Muscle of leg (tissue), 11 donors: Measurements from ENCODE around the gene HOXB3. TPM values are rescaled to one million over a fixed set of nuclear protein-coding genes. Genes with fewer than 3 reads are reported as not detected.

Experiments
- DNase-seq: peaks from one replicate; pipeline ENCODE4 v3.0.0; 2013
- H3K27ac ChIP-seq: one replicate; pipeline ENCODE4 v1.5.1; 2013; ENCODE audit warnings: mild to moderate bottlenecking, low read length, control low read depth
- H3K27me3 ChIP-seq: one replicate; pipeline ENCODE4 v1.6.1; 2013; ENCODE audit warnings: low read length; ENCODE audit not compliant: control insufficient read depth, insufficient read depth
- H3K36me3 ChIP-seq: one replicate; pipeline ENCODE4 v1.6.1; 2013; ENCODE audit warnings: low read length; ENCODE audit not compliant: control insufficient read depth, insufficient read depth
- H3K4me1 ChIP-seq: one replicate; pipeline ENCODE4 v1.6.1; 2013; ENCODE audit warnings: low read length; ENCODE audit not compliant: control insufficient read depth, insufficient read depth
- H3K4me3 ChIP-seq: one replicate; pipeline ENCODE4 v1.5.1; 2013; ENCODE audit warnings: low read length, control low read depth
- H3K9me3 ChIP-seq: replicated peaks from 2 replicates; pipeline ENCODE4 v1.6.1; 2013; ENCODE audit warnings: low read depth, low read length; ENCODE audit not compliant: control insufficient read depth
- WGBS: methylation state at CpG from one replicate; pipeline ENCODE4 v1.1.5; 2013; ENCODE audit warnings: missing lambda C conversion rate; ENCODE audit not compliant: insufficient coverage; 5-methylcytosine and 5-hydroxymethylcytosine counted together
- polyA plus RNA-seq, 8 donors: library from polyadenylated mRNA; unstranded; fragments of 120-200 nt; gene quantifications; one replicate each; pipeline versions ENCODE4 v1.2.1 to v1.2.3, GENCODE V29; 2013; ENCODE audit warnings: inconsistent platforms in 1 of 8, low replicate concordance in 1 of 8; ENCODE audit not compliant: insufficient read length in 8 of 8, insufficient read depth in 1 of 8
- total RNA-seq: library from RNA; stranded (reverse); fragments of 120-200 nt; gene quantifications from one replicate; pipeline ENCODE4 v1.2.4, GENCODE V29; 2013

HOXB3 gene
- total and polyA plus RNA-seq, 9 donors = 3.1 to 14.6 (median 9.4) TPM

GRCh38 chr17:48590607-48591161, 643 bp upstream of the HOXB3 start:
- no peaks in the 10 kb centered on the region for H3K36me3 ChIP-seq
- peaks cover 35% of the 10 kb centered on the region for H3K4me1 ChIP-seq
- H3K27ac ChIP-seq = no peak overlapping the region
- H3K4me3 ChIP-seq = no peak overlapping the region
- H3K9me3 ChIP-seq = no peaks in the 10 kb centered on the region
- H3K27me3 ChIP-seq = peaks cover 98% of the 10 kb centered on the region
- DNase-seq = no peak

- 6% methylated on average over 2 of the region's 10 CpGs for WGBS
- peaks cover 98% of the 10 kb centered on the region for H3K27me3 ChIP-seq
- H3K4me1 ChIP-seq = peaks cover 39% of the 10 kb centered on the region
- H3K36me3 ChIP-seq = no peaks in the 10 kb centered on the region
- no peak for DNase-seq
- H3K27ac ChIP-seq = no peak overlapping the region
- no peaks in the 10 kb centered on the region for H3K9me3 ChIP-seq
- H3K4me3 ChIP-seq = no peak overlapping the region
Measured at GRCh38 chr17:48589060-48589830, 796 bp downstream of the HOXB3 start.

DNA sequence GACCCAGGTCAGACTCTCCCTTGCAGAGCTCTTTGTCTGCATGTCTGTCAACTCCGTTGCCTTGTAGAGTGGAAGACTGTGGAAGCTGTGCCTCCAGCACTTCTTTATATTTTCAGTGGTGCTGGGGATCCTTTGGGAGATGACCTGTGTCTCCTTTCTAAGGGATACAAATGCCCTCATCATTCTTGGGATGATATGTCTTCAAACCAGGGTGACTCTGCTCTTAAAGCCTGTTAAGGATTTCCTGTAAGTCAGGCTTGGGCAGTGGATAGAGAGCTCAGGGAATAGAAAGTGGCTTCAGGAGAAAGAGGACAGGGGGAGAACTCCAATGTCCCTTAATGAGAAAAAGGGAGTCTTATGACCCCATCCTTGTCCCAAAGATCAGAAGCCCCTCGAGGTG, 1.5 kb downstream of the HOXB3 start:
- H3K4me3 ChIP-seq = no peak overlapping the region
- DNase-seq = no peak
- no CpG with 5 or more reads among the region's 2 CpGs for WGBS

DNA sequence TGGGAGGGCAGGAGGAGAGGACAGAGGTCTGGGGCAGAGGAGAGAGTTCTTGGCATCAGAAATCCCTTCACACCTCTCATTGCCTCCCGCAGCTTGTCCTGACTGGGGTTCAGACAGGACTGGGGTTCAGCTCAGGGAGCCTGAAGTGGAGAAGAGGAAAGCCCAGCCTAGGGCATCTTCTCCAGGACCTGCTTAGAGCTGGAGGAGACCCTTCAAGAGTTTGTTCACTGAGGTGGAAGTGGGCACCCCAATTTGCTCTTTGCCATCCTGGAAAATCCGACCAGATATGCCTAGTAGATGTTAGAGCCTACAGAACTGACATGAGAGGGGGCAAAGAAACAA, 2.0 kb downstream of the HOXB3 start:
- peak overlapping the region; percentile 29 for H3K27ac ChIP-seq
- no peaks in the 10 kb centered on the region for H3K9me3 ChIP-seq
- no peaks in the 10 kb centered on the region for H3K36me3 ChIP-seq
- H3K4me1 ChIP-seq = peaks cover 31% of the 10 kb centered on the region
- no peak for DNase-seq
- H3K4me3 ChIP-seq = no peak overlapping the region
- H3K27me3 ChIP-seq = peaks cover 95% of the 10 kb centered on the region
- WGBS = 50% methylated on average over 1 of the region's 2 CpGs

More for the DNA sequence above, 1.5 kb downstream of the HOXB3 start:
- Histone ChIP-seq H3K36me3 (no peaks in the 10 kb centered on the region), H3K9me3 (no peaks in the 10 kb centered on the region), H3K27me3 (peaks cover 95% of the 10 kb centered on the region), H3K27ac (no peak overlapping the region), H3K4me1 (peaks cover 36% of the 10 kb centered on the region)

- no peak for DNase-seq
- Histone ChIP-seq H3K9me3 (no peaks in the 10 kb centered on the region), H3K27me3 (peaks cover 95% of the 10 kb centered on the region), H3K4me1 (peaks cover 30% of the 10 kb centered on the region), H3K36me3 (no peaks in the 10 kb centered on the region), H3K4me3 (no peak overlapping the region), H3K27ac (peak overlapping the region; percentile 71)
- 0% methylated on average over 1 of the region's 5 CpGs for WGBS
Measured at GRCh38 chr17:48587276-48588073, 2.6 kb downstream of the HOXB3 start.

- H3K4me3 ChIP-seq = peak overlapping the region; percentile 56
- H3K27me3 ChIP-seq = peaks cover 95% of the 10 kb centered on the region
- H3K4me1 ChIP-seq = peaks cover 35% of the 10 kb centered on the region
- H3K9me3 ChIP-seq = no peaks in the 10 kb centered on the region
- 5% methylated on average over 19 of the region's 34 CpGs for WGBS
- no peak for DNase-seq
- peak overlapping the region; percentile 78 for H3K27ac ChIP-seq
- H3K36me3 ChIP-seq = no peaks in the 10 kb centered on the region
Measured at GRCh38 chr17:48586355-48587258, 3.4 kb downstream of the HOXB3 start.

DNA sequence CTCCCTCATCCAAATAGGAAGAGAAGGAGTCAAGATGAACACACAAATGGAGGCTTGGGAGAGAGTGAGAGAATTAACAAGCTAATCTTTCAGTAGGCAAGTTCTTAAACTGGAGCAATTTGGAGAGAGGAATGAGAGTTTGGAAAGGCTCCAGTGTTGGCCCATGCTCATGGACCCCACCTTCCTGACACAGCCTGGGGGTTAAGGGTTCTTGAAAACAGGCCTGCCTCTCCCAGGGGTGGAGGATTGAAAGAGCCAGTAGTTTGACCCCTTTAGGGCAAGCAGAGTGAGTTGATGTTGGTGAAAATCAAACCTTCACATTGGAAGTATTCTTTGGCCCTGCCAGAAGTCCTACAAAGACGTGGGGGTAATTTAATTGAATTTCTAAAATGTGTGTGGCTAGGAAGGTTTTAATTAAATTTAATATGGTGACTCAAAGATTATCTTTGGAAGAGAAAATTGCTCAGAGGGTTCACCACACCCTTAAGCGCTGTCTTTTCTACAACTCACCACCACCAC, 5.8 kb downstream of the HOXB3 start:
- WGBS = 67% methylated on average over 1 of the region's 2 CpGs
- H3K27ac ChIP-seq = no peak overlapping the region
- peaks cover 95% of the 10 kb centered on the region for H3K27me3 ChIP-seq
- peaks cover 36% of the 10 kb centered on the region for H3K4me1 ChIP-seq
- no peaks in the 10 kb centered on the region for H3K36me3 ChIP-seq
- H3K4me3 ChIP-seq = no peak overlapping the region
- DNase-seq = no peak
- no peaks in the 10 kb centered on the region for H3K9me3 ChIP-seq

GRCh38 chr17:48583708-48584222, 6.3 kb downstream of the HOXB3 start:
- no peak overlapping the region for H3K27ac ChIP-seq
- H3K4me1 ChIP-seq = peaks cover 40% of the 10 kb centered on the region
- H3K9me3 ChIP-seq = no peaks in the 10 kb centered on the region
- H3K36me3 ChIP-seq = no peaks in the 10 kb centered on the region
- no CpG with 5 or more reads among the region's 3 CpGs for WGBS
- no peak overlapping the region for H3K4me3 ChIP-seq
- no peak for DNase-seq
- H3K27me3 ChIP-seq = peaks cover 97% of the 10 kb centered on the region

DNA sequence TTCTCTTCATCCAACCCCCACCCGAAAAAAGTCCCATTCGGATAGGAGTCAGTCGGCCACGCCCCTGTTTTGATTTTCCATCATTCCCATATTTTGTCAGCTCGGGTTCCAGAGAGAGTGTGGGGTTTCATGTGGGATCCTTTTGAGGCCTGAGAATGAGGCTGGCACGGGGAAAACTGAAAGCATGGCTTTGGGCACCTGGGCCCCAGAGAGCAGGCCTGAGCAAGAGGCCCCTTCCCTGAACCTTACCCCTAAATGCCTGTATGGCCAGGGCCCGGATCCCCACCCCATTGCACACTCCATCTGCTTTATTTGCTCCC, 7.3 kb downstream of the HOXB3 start:
- Histone ChIP-seq H3K27ac (peak overlapping the region; percentile 78), H3K9me3 (no peaks in the 10 kb centered on the region), H3K4me1 (peaks cover 41% of the 10 kb centered on the region), H3K36me3 (no peaks in the 10 kb centered on the region), H3K4me3 (no peak overlapping the region), H3K27me3 (peaks cover 95% of the 10 kb centered on the region)
- no peak for DNase-seq
- 33% methylated on average over 1 of the region's 7 CpGs for WGBS
